Activated T-cell treated with anti-CD3 and anti-CD28 coated beads for 4 hours (primary cell): Measurements from ENCODE around the gene JAG1.

Source experiments
- DNase-seq: peaks from one replicate; pipeline ENCODE4 v3.0.0-alpha.2; 2020

JAG1 gene

DNA sequence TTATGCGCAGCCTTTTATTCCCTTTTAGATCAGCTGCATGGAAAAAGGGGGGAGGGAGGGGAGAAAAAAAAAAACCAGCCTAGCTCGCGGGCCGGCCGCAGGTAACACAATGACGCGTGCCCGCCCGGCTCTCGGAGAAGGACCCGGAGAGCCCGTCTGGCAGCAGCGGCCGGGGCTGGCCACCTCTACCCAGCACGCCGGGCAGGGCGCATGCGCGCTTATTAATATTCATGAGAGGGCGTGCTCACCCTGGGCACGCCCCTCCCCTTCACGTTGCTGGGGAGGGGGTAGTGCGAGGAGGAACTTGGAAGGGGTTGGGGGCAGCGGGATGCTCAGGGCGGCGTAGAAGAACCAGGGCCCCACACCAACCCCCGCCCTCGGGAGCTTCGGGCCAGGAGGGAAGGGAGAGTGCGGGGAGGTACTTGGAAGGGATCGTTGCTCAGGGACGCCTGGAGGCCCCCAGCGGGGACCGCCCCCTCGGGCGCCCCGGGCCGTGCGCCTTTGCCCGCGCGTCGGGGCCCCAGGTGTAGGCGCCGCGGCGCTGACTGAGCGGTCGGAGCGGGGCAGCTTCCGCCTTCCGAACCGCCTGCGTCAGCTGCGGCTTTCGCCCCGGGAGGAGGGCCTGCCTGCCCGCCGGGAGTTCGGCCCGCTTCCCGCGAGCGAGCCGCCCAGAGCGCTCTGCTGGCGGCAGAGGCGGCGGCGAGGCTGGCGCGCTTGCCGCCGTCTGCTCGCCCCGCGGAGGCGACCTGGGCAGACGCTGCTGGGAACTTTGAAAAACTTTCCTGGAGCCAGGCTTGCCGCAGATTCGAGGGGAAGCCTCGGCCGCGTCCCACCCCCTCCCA lies at the start of gene JAG1:
JAG1 (minus strand) TSS at position 158 of the 842 bp plus-strand sequence. CDS start 469 bp downstream, outside the sequence.
- DNase-seq, result no peak

DNA sequence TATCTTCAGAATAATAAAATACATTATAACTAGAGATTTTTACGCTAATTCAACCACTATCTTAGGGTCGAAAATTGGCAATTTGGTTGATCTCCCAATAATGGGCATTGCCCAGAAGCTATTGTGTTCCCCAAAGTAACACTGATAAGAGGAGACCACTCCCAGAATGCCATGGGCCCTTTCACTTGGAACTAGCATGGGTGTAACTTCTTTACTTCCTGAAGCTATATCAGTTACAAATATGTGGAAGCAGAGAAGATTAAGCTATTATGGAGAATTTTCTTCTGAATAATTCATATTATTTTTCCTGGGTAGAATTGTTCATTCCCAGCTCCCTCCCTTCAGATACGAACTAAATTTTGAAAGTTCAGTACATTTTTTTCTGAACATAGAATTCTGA lies 48.2 kb upstream of the JAG1 start:
- DNase-seq, result no peak

DNA sequence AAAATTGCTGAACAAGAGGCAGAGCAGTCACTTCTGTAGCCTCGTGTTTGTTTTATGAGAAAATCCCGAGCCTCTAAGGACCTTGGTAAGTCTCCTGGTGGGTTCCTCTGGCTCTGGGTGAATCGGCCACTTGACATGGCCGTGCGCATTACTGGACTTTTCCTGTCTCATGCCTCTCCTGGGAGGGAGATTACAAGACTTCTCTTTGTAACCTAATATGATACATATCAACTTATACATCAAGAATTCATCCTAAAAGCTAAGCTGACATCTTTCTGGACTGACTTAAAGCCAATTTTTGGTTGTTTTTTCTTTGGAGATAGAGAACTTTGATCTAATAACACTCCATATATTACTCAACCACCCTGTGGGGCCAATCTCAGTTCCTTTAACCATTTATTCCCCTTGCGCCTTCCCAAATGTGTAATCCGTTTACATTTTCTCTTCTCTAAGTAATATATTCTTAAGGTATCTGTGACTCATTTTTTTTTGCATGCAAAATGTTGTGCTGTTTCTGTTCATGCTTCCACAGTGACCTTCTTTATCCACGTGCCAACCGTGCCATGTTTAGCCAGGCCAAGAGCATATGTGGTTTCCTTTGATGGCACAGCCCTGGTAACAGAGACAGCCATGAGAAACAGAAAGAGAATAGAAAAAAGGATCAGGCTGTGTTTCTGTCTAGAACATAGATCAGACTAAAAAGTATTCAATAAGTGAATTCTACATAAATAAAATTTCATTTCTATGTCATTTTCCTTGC lies 47.5 kb upstream of the JAG1 start:
- no peak for DNase-seq

DNA sequence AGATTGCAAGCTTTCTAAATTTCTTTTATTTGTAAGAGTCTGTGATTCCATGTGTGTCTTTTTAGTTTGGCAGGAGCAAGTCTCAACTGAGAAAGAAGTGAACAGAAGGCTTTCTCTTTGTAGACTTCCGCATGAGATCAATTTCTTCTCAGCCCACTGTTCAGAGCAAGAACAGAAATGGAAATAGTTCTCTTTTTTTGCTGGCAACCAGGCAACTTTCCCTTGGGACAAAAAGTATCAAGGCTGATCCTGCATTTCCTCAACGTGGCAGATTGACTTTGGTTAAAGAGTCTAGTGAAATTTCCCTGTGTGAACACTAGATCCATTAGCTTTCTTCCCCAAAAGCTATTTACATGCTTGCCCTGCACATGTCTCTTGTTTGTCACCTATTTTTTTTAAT lies 46.8 kb upstream of the JAG1 start:
- no peak for DNase-seq

DNA sequence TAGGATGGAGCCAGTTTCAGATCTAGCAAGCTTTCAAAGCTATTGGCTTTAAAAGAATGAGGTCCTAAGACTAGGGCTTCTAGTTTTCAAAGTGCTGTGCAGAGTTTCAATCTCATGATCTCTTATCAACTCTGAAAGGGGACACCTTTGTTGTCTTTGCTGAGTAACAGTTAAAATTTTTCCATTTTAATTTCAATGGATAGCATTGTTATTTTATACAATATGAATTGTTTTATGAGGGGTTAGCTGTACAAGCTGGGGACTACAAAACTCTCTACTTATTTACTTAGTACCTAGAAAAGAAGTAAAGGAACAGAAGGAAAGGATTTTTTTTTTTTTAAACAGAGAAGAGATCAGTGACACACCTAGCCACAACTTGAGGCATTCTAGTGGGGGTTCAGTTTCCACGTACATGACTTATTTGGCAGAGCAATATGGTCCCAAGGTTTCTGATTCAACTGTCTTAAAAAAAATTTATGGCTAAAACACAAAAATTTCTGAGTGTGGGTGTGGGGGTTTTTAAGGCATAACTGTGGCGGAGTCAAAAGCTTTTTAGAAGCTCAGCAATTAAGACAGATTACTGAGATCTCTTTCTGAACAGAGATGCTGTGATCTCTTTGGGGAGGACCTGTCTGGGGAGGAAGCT lies 46.1 kb upstream of the JAG1 start:
- DNase-seq, result no peak

DNA sequence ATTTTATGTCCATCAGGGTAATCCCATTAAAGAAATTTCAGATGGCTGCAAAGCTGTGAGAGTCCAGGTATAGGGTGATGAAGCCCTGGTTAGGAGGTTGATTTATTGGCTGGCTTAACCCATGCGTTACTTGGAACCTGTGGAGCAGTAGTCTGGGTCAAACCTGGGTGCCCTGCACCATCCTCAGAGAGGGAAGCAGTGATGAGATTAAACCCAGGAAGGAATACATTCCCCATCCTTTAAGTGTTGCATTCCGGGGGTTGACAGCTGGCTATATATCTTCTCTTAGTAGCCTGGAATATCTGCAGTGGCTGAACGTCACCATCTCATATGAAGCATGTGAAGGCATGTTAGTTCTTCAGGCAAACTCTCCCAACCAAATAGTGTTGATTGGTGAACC lies 44.9 kb upstream of the JAG1 start:
- DNase-seq, result no peak

DNA sequence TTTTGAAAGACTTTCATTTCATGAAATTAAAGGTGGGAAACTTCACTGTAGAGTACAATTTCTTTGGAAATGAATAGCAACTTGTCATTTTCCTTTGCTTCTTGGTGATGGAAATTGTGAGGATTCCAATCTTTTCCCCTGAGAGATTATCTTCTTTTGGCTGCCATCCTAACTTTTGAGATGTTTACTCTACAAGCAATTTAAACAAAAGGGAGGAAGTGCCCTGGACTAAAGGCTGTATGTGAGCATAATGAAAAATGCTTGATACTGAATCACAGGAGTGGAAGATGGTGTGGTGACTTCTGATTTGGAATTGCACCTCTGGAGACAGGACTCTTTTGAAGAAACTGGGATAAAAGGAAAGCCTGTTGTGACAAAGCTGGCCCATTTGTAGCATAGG lies 43.1 kb upstream of the JAG1 start:
- no peak for DNase-seq

DNA sequence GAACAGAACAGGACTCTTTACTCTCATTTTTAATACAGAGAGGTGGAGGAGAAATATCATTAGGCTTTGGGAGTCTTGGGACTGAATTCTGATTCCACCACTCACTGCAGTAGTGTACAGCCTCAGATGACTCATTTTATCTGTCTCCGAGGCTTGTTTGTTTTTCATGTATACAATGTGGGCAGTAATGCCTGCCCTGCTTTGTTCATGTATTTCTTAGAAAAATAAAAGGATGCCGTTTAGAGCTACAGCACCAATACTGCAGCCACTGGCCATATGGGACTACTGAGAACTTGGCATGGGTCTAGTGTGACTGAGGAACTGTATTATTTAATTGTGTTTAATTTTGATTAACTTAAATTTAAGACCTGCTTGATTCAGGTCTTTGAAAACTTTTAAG lies 41.2 kb upstream of the JAG1 start:
- DNase-seq, result no peak

DNA sequence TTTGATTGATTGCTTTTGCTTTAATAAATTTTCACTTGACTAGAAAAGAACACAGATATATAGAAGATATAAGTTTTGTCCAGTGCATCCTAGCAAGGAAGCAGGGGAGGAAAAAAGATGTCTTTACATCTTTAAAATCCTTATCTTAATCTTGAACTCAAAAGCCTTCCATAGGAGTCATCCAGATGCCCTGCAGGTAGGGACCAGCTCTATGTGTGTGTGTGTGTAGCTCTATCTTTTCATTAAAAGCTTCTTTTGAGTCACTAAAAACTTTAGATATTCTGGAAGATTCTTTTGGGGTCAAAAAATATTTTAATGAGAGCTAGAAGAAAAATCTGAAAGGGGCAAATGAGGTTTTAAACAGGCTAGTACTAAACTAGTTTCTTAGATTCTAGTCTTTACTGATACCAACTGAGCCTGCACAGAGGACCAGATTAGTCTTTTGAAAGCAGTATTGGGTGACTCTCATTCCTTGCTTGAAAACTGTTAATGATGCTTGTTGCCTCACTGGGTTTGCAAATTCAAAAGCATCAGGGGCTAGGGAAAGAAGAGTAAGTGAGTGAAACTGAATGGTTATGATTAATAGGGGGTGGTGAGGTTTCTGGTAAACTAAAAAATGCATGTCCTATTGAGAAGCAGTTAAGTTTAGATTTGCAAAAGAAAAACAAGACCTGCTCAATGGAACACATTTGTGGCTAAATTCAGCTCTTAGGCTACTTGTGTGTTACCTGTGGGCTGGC lies 40.6 kb upstream of the JAG1 start:
- DNase-seq, result no peak

DNA sequence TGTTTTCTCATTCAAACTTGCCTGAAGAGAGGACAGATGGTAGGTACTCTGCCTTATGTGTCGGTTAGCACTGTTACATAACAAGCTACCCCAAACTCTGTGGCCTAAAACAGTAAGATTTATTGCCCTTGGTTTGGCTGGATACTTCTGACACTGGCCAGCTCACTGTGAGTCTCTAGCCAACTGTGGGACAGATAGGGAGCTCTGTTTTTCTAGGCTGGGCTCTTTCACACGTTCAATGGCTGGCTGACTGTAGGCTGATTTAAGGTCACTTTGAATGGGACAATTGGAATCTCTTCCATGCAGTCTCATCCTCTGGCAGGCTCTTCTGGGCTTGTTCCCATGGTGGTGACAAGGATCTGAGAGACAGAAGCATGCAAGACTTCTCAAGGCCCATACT lies 39.4 kb upstream of the JAG1 start:
- no peak for DNase-seq

DNA sequence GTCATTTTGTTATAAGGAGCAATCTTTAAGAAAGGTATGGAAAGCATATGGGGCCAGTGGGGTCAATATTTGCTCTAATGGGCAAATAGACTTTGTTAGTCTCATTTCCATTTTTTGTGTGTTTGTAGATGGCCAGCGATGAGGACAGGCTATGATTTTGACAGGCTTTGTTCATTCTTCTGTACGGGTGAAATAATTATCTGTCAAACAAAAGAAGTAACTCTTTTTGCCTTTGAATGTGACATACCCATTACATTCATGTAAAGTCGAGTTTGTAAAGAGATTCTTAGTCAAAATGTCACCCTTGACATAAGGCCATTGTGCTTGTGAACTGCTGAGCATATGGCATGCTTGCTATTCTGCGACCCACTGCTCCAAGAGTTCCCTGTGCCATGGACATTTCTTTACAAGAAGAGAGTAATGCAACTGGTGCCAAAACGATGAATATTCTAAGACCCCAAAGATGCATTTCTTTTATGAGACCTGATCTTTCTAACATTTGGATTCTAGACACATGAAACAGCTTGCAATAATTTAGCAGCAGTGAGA lies 38.2 kb upstream of the JAG1 start:
- DNase-seq, result no peak

DNA sequence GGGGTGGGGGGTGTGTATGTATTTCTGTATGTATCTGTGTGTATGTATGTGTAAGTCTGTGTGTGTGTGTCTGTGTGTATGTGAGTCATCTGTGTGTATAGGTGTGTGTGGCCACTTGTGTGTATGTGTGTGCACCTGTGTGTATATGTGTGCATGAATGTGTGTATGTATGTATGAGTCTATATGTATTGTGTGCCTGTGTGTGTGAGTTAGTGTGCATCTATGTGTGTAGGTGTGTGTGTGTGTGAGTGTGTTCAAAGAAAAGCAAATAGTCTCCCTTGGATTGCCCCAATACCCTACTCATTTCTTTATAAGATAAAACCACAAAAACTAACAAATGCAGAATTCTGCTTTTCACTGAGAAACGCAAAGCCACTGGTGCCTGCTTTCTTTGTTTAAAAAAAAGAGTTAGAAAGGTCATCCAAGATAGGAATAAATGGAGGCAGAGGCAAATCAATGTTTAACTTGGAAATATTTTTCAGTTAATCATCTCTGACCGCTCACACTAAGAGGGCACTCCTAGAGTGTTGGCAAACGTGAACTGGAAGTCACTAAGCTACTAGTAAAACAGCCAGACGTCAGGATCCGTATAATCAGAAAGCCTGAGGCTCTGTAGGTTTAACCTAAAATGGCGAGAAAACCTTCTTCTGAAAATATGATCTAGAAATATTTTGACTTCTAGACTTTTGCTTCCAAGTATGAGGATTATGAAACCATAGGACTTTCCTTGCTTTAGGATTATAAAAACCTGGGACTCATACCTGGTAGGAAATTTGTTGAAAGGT lies 37.4 kb upstream of the JAG1 start:
- DNase-seq, result no peak

DNA sequence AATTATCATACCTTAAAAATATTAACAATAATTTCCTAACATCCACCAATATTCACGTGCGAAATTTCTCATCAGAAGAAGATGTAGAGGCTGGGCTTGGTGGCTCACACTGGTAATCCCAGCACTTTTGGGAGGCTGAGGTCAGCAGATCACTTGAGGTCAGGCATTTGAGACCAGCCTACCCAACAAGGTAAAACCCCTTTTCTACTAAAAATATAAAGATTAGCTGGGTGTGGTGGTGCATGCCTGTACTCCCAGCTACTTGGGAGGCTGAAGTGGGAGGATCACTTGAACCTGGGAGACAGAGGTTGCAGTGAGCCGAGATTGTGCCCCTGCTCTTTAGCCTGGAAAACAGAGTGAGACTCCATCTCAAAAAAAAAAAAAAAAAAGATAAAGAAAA lies 36.1 kb upstream of the JAG1 start:
- DNase-seq, result no peak

DNA sequence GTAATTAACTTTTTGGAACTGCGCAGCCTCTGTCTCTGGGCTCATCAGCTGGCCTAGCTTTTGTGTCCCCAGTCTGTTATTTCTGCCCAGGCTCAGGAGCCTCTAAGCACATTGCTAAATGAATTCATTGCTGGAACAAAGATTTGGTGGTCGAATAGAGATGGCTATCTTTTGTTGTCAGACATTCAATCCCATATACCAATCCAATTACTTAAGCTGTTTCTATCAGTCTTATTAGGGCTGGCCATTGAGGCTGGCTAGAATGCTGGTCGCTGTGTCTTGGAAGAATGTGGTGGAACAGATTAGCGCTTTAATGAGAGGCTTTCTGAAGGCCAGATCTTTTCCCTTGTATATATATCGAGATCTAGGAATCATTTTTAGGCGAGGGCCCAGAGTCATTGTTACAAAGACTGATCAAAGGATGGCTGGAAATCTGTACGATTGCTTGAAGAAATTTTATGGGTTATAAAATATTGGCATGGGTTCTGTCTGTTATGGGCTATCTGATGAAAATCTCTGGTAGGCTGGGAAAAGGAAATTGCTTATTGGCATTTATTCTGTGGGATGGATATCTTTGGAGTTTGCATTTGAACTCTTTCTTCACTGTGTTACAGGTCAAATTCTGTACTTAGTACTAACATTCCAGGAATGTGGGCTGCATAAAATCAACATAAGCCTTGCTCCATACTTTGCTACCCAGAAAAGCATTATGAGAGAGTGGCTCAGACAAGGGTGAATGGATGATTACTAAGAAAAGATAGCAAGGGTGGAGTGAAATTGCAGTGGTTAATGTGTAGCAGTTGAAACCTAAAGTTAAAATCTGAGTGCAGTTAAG lies 34.8 kb upstream of the JAG1 start:
- no peak for DNase-seq

DNA sequence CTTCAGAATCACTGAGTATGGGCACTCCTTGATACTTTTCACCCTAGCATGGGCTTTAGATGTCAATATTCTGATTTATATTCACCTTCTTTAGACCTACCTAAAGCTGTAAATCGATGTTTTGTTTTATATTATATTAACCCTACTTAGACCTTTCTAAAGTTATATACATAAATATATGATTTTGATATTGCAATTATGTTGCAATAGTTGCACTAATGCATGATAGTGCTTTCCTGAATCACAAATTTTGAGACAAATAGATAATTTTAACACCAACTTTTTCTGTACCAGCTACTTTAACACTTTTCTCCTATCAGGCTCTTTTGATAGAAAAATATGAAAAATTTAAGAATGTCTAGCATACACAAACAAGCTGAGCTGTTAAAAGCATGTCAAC lies 34.0 kb upstream of the JAG1 start:
- no peak for DNase-seq

DNA sequence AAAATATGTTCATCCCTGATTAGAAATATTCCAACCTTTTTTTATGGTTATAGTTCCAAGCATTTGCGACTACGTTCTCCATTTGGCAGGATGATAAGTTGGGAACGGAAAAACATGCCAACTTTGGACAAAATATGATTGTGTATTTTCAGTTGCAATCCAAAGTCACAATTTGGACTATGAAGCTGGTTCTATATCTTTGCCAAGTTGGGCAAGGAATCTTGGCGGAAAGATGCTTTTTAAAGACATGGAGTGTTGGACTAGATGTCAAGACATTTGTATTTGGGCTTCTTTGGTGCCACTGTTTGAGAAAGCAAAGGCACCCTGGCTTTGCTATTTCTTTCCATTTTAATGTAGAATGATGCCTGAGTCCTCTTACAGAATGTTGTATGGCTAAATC lies 33.3 kb upstream of the JAG1 start:
- no peak for DNase-seq

DNA sequence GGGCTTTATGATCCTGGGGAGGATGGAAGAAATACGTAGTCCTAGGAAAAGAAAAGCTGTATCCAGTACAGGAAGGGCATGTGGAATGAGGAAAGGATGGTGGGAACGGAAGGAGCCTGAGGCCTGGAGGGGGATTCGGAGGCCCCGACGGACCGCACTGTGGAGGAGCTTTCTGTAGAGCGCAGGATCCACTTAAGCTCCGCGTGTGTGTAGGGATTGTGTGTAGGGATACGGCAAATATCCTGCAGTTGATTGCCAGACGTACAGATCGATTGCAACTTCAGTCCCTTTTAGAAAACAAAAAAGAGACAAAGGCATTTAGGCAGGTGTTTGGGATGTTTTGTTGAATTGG lies 32.6 kb upstream of the JAG1 start:
- DNase-seq, result no peak

DNA sequence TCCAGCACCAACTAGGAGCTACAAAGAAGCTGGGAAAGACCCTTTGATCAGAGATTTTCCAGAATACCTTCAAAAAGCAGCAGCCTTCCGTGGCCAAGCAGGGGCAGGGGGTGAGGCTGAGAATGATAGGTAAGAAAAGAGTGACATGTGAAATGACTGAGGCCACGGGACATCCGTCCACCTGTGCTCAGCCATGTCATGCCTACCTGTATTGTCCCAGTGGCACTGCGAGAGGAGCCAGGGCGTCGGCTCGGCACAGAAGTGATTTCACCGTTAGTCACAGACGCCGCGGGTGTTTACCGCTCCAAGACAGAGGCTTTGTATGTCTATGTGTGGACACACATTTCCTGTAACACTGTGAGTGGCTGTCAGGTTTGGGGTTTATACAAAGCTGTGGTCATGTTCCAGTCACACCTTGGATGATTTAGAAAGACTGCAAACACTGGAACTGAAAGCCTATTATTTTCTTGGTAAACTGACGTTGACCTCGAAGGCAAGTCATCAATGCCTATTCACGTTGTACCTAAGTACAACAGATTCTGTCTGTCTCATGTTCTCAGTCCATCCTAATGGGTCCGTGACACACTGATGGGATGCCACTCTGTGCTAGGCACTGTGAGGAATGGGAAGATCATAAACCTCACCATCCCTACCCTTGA lies 32.1 kb upstream of the JAG1 start:
- no peak for DNase-seq

DNA sequence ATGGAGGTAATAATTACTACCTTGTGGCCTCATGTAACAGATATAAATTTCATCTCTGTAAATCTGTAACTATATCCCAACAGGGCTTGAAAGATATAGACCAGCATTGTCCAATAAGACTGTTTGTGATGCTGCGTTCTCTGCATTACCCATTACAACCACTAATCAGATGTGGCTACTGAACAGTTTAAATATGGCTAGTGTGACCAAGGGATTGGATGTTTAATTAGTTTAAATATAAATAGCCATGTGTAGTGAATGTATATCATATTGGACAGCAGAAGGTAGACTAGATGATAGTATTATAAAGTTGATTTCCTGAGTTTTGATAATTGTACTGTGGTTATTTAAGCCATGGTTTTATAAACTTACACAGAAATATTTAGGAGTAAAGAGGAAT lies 27.8 kb upstream of the JAG1 start:
- DNase-seq, result no peak

DNA sequence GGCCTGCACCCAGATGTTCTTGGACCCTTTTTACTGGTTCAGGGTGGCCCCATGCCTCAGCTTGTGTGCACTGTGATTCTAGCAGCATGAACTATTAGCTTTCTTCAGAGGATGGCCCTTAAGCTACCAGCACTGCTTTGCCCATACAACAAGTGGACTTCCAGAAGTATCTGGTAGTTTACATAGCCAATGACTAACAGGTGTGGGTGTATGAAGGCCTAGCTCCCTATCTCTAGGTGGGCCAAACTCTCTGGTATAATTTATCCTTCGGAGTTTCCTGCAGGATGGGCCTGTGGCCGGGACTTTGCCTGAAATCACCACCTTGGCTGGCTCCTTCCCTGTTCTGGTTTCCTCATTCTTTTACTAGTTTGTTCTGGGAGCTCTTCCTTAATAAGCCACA lies 26.1 kb upstream of the JAG1 start:
- no peak for DNase-seq

DNA sequence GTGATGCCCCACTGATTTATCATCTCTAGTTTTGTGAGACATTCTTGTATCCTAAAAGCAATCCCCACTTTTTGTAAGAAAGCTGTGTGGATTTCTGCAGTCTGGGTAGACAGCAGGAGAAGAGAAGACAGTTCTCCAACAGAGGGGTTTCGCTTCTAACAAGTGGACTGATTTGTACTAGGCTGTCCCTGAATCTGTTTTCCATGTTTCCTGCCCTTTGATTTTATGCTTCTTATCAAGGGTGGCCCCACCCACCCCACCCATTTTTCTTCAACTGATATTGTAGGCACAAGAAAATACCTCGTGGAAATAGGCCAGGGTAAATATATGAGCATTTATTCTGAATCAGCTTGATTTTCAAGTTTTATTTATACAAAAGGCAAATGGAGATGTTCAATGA lies 25.7 kb upstream of the JAG1 start:
- no peak for DNase-seq
